ENCODE results near the gene PGM3. TPM values are rescaled to one million over a fixed set of nuclear protein-coding genes. Genes with fewer than 3 reads are reported as not detected.
A peak's percentile ranks its signal among the peaks of the same experiment; 100 is the strongest.

PGM3 gene
- polyA plus RNA-seq, 2 of the 4 experiments (the other 2 are of a cell fraction), result 37.3 to 51.7 TPM

- DNase-seq (ENCODE audit: low read depth in 1 of 2, low spot score in 1 of 2), result peak; percentile 10 to 53
- no peak overlapping the region for H3K4me2 ChIP-seq
- no peak for FAIRE-seq
- 47% methylated on average over 7 of the region's 7 CpGs for WGBS (ENCODE audit: missing lambda C conversion rate)
- H3K9me3 ChIP-seq, result no peaks in the 10 kb centered on the region
- ChIA-PET POLR2A (no interaction called here), CTCF (interaction anchor here (0.6 to 4.0 kb wide), 16 partner anchors 9 to 387 kb away, joined by 3 to 38 read pairs (median 5); partner anchors contain the start of genes DOP1A, PRSS35 and UBE3D)
- TF ChIP-seq RAD21 (conservative IDR thresholded peaks at IDR 0.05 in 1 of 2, IDR thresholded peaks at IDR 0.05 in 1 of 2) (peak; percentile 42 to 50; a peak in 4 of 5 replicates), ZNF302 (CRISPR knock-in tag; IDR thresholded peaks at IDR 0.05) (no peak), CTCF (IDR thresholded peaks at IDR 0.05) (peak; percentile 56), BCL3 (IDR thresholded peaks at IDR 0.05) (no peak), MAZ (IDR thresholded peaks at IDR 0.05; ENCODE audit: borderline replicate concordance, low read depth, low read length) (no peak), HOXA7 (CRISPR knock-in tag; IDR thresholded peaks at IDR 0.05) (no peak), BHLHE40 (IDR thresholded peaks at IDR 0.05; ENCODE audit: low read depth, low read length) (no peak), KDM5A (IDR thresholded peaks at IDR 0.05) (no peak), SMC3 (IDR thresholded peaks at IDR 0.05) (0 out of 3 replicates have a peak, but pooled peaks have one; percentile 35)
- H3K4me3 ChIP-seq, result no peak overlapping the region
- no peaks in the 10 kb centered on the region for H3K4me1 ChIP-seq
- ATAC-seq, result peak; percentile 93 to 95
- no peak overlapping the region for H3K27ac ChIP-seq
These were observed 22.3 kb upstream of the PGM3 start for GRCh38 chr6:83215131-83216047.

GRCh38 chr6:83202031-83202430 is 9.0 kb upstream of the PGM3 start:
- ChIA-PET POLR2A (no interaction called here), CTCF (no interaction called here)
- no peak overlapping the region for H3K4me2 ChIP-seq
- no peak overlapping the region for H3K4me3 ChIP-seq
- no peaks in the 10 kb centered on the region for H3K9me3 ChIP-seq
- no peak overlapping the region for H3K27ac ChIP-seq
- no peak for ATAC-seq
- no peak for DNase-seq (ENCODE audit: low read depth in 1 of 2, low spot score in 1 of 2)
- H3K4me1 ChIP-seq, result no peaks in the 10 kb centered on the region
- no peak for TF ChIP-seq CBX2 (IDR thresholded peaks at IDR 0.05; ENCODE audit: borderline replicate concordance, low read depth)
- no peak for TF ChIP-seq HDAC2 (IDR thresholded peaks at IDR 0.05)
- TF ChIP-seq POLR2A (IDR thresholded peaks at IDR 0.05; ENCODE audit: low read length), result no peak
- TF ChIP-seq GATA3 (IDR thresholded peaks at IDR 0.05; ENCODE audit: borderline replicate concordance), result no peak
- TF ChIP-seq CHD4 (IDR thresholded peaks at IDR 0.05; ENCODE audit: borderline replicate concordance), result no peak
- no peak for TF ChIP-seq FOSL2 (IDR thresholded peaks at IDR 0.05)
- TF ChIP-seq FOSL2 (CRISPR knock-in tag; IDR thresholded peaks at IDR 0.05), result no peak
- no peak for TF ChIP-seq MAZ (IDR thresholded peaks at IDR 0.05; ENCODE audit: borderline replicate concordance, low read depth, low read length)
- no peak for TF ChIP-seq PHF8 (IDR thresholded peaks at IDR 0.05; ENCODE audit: borderline replicate concordance, low read depth)
- TF ChIP-seq RAD21 (conservative IDR thresholded peaks at IDR 0.05 in 1 of 2, IDR thresholded peaks at IDR 0.05 in 1 of 2), result no peak
- TF ChIP-seq HOXB13 (CRISPR knock-in tag; IDR thresholded peaks at IDR 0.05; ENCODE audit: low read depth), result no peak
- TF ChIP-seq ZC3H11A (IDR thresholded peaks at IDR 0.05), result no peak
- 77% methylated on average over 4 of the region's 4 CpGs for WGBS (ENCODE audit: missing lambda C conversion rate)
- FAIRE-seq, result no peak

DNA sequence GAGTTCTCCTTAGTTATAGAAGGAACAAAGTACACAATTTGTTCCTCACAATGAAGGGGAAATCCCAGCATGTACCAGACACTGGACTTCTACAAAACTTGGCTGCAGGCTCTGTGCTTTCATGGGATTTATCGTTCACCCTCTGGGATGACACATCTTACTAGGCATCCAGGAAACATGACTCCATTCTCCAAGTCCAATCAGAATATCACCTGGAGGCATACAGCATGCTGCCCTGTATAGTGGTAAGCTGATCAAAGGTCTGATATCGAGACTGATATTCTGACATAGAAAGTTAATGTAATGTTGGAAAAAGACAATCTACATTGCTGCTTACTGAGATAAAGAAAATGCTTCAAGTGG is 6.8 kb upstream of the PGM3 start:
- DNase-seq (ENCODE audit: low read depth in 1 of 2, low spot score in 1 of 2) (no peak), FAIRE-seq (no peak), ATAC-seq (peak in 1 of 2 experiments; percentile 48; a peak in 3 of 6 replicates)
- no peaks in the 10 kb centered on the region for H3K9me3 ChIP-seq
- no peak overlapping the region for H3K4me2 ChIP-seq
- ChIA-PET POLR2A (no interaction called here), CTCF (interaction anchor here (1.0 to 1.1 kb wide), 2 partner anchors 13 to 134 kb away, joined by 3 read pairs; partner anchors contain the start of gene UBE3D)
- no peak overlapping the region for H3K27ac ChIP-seq
- TF ChIP-seq RAD21 (conservative IDR thresholded peaks at IDR 0.05 in 1 of 2, IDR thresholded peaks at IDR 0.05 in 1 of 2) (no peak), JUNB (IDR thresholded peaks at IDR 0.05) (no peak), RARB (CRISPR knock-in tag; IDR thresholded peaks at IDR 0.05) (no peak), FOSL2 (IDR thresholded peaks at IDR 0.05) (no peak), FOSL2 (CRISPR knock-in tag; IDR thresholded peaks at IDR 0.05) (no peak), MAFK (IDR thresholded peaks at IDR 0.05; ENCODE audit: partially characterized antibody) (no peak), ZSCAN20 (CRISPR knock-in tag; IDR thresholded peaks at IDR 0.05) (no peak), HDAC2 (IDR thresholded peaks at IDR 0.05) (no peak), MAX (IDR thresholded peaks at IDR 0.05) (no peak)
- no peak overlapping the region for H3K4me3 ChIP-seq
- 18% methylated on average over 2 of the region's 2 CpGs for WGBS (ENCODE audit: missing lambda C conversion rate)
- no peaks in the 10 kb centered on the region for H3K4me1 ChIP-seq
